ENCODE data around the gene CLCN3. TPM values are rescaled to one million over a fixed set of nuclear protein-coding genes. Genes with fewer than 3 reads are reported as not detected.
A peak's percentile ranks its signal among the peaks of the same experiment; 100 is the strongest.
"Not testable (repeated sequence)": the region's sequence is repeated elsewhere in the genome, so short reads cannot be mapped to it uniquely, and the experiment has no call there.

The CLCN3 gene
- total RNA-seq (2014; rRNA removed; shearing (Covaris generic)), result 17.8 and 23.0 TPM in 2 replicates
- 37.5 and 42.0 TPM in 2 replicates for total RNA-seq (2022)
- Bru-seq, nascent RNA, result percentile 87 among the genes with signal in this experiment
- percentile 76 among the genes with signal in this experiment for BruChase-seq, experiment 1, labeled RNA remaining after a 6-hour chase
- BruChase-seq, experiment 2, labeled RNA remaining after a 2-hour chase, result percentile 85 among the genes with signal in this experiment
- long read RNA-seq, full-length matches to known transcripts, result 17 of 37 reads
- long read RNA-seq, partial matches to known transcripts, result 10 of 37 reads
- long read RNA-seq, other reads (novel, unspliced or antisense), result 10 of 37 reads

DNA sequence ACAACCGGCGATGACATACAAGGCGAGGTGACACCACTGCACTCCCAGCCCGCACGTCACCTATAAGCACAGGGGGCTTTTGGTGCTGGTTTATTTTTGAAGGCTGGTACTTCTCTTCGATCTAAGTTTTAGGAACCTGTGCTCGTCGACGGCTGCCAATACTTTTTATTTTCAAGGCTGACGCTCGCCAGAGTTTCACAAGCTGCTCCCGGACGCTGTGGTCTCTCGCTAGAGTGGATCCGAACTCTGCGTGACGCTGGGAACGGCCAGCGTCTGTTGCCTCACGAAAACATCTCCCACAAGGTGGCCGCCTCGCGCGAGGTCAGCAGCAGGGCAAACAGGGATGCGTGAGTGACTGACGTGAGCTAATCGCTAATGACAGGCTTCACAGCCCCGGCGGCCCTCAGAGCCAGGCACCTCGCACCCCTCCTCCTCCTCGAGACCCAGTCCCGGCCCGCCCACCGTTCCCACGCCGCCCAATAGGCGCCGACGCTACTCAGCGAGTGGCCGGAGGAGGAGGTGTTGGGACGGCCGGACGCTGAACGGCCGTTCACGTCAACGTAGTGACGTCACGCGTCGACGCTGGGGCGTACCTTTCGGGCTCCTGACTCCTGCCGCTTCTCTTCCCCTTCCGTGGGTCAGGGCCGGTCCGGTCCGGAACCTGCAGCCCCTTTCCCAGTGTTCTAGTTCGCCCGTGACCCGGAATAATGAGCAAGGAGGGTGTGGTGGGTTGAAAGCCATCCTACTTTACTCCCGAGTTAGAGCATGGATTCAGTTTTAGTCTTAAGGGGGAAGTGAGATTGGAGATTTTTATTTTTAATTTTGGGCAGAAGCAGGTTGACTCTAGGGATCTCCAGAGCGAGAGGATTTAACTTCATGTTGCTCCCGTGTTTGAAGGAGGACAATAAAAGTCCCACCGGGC lies at the start of gene CLCN3:
CLCN3 (plus strand) TSS at position 621 of the 922 bp plus-strand sequence. CDS start 15,351 bp downstream, outside the sequence.
- DNase-seq (ENCODE audit: low spot score), result peak; percentile 98
- peak within 1 kb of the TSS; percentile 75 for H3K4me3 ChIP-seq (ENCODE audit: low read depth, low read length, poor library complexity, severe bottlenecking)
- peak within 1 kb of the TSS; percentile 89 for H2AFZ ChIP-seq (ENCODE audit: low read length)
- H3K79me2 ChIP-seq (ENCODE audit: insufficient read depth, low read depth, low read length), result peaks cover 48% of the 10 kb centered on the region
- H3K36me3 ChIP-seq (ENCODE audit: insufficient read depth, low read length), result peaks cover 9% of the 10 kb centered on the region
- peak within 1 kb of the TSS; percentile 97 for H3K4me2 ChIP-seq (ENCODE audit: low read length)
- peak within 1 kb of the TSS; percentile 93 for H3K27ac ChIP-seq (ENCODE audit: low read depth, low read length, poor library complexity, severe bottlenecking)
- ChIA-PET CTCF (ENCODE audit: unreplicated experiment) (no interaction called here), POLR2A (interaction anchor here (0.6 to 2.2 kb wide), 8 partner anchors 8 to 238 kb away, joined by 3 to 10 read pairs (median 4); partner anchors contain the start of gene NEK1)
- intact Hi-C loops (cut with micrococcal nuclease; ENCODE audit: unreplicated experiment), result loop anchor here (1.0 to 10.0 kb wide), 4 partner anchors 8 to 605 kb away; partner anchors contain the start of genes CBR4 and NEK1
- TF ChIP-seq EZH2phosphoT487 (IDR thresholded peaks at IDR 0.05; ENCODE audit: borderline replicate concordance, low read depth, low read length), result no peak
- TF ChIP-seq, protein P1, sequence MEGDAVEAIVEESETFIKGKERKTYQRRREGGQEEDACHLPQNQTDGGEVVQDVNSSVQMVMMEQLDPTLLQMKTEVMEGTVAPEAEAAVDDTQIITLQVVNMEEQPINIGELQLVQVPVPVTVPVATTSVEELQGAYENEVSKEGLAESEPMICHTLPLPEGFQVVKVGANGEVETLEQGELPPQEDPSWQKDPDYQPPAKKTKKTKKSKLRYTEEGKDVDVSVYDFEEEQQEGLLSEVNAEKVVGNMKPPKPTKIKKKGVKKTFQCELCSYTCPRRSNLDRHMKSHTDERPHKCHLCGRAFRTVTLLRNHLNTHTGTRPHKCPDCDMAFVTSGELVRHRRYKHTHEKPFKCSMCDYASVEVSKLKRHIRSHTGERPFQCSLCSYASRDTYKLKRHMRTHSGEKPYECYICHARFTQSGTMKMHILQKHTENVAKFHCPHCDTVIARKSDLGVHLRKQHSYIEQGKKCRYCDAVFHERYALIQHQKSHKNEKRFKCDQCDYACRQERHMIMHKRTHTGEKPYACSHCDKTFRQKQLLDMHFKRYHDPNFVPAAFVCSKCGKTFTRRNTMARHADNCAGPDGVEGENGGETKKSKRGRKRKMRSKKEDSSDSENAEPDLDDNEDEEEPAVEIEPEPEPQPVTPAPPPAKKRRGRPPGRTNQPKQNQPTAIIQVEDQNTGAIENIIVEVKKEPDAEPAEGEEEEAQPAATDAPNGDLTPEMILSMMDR (conservative IDR thresholded peaks at IDR 0.05; ENCODE audit: low read length), result no peak
- H3K4me1 ChIP-seq (ENCODE audit: insufficient read depth, low read length, poor library complexity, severe bottlenecking), result peaks cover 34% of the 10 kb centered on the region
- H3K9me3 ChIP-seq (ENCODE audit: low read length), result peaks cover 8% of the 10 kb centered on the region; the same call in 1 of the 2 replicates
- BruUV-seq (replicated peaks), result TSS peak; percentile 96
- H3K9me2 ChIP-seq (ENCODE audit: insufficient read depth, low read length), result no peaks in the 10 kb centered on the region
- peaks cover 8% of the 10 kb centered on the region; the same call in 1 of the 2 replicates for H4K20me1 ChIP-seq (ENCODE audit: insufficient read depth, low read length)

- H3K4me2 ChIP-seq (ENCODE audit: low read length); H3K4me3 ChIP-seq (ENCODE audit: low read depth, low read length, poor library complexity, severe bottlenecking); POLR2A ChIA-PET; CTCF ChIA-PET (ENCODE audit: unreplicated experiment); H3K9me2 ChIP-seq (ENCODE audit: insufficient read depth, low read length); DNase-seq (ENCODE audit: low spot score); H2AFZ ChIP-seq (ENCODE audit: low read length); H3K9me3 ChIP-seq (ENCODE audit: low read length); BruUV-seq (replicated peaks); H3K79me2 ChIP-seq (ENCODE audit: insufficient read depth, low read depth, low read length); H3K27ac ChIP-seq (ENCODE audit: low read depth, low read length, poor library complexity, severe bottlenecking); H4K20me1 ChIP-seq (ENCODE audit: insufficient read depth, low read length); H3K4me1 ChIP-seq (ENCODE audit: insufficient read depth, low read length, poor library complexity, severe bottlenecking); intact Hi-C loops (cut with micrococcal nuclease; ENCODE audit: unreplicated experiment): not testable (repeated sequence)
- peaks cover 42% of the 10 kb centered on the region for H3K36me3 ChIP-seq (ENCODE audit: insufficient read depth, low read length)
These were observed 49.4 kb upstream of the CLCN3 start for GRCh38 chr4:169571012-169571411.

GRCh38 chr4:169571435-169571834 lies 48.9 kb upstream of the CLCN3 start:
- Histone ChIP-seq H3K9me2 (ENCODE audit: insufficient read depth, low read length) (no peaks in the 10 kb centered on the region), H3K79me2 (ENCODE audit: insufficient read depth, low read depth, low read length) (no peaks in the 10 kb centered on the region), H3K4me1 (ENCODE audit: insufficient read depth, low read length, poor library complexity, severe bottlenecking) (no peaks in the 10 kb centered on the region), H3K27ac (ENCODE audit: low read depth, low read length, poor library complexity, severe bottlenecking) (no peak overlapping the region), H3K4me2 (ENCODE audit: low read length) (no peak overlapping the region), H2AFZ (ENCODE audit: low read length) (no peak overlapping the region), H3K36me3 (ENCODE audit: insufficient read depth, low read length) (peaks cover 46% of the 10 kb centered on the region), H4K20me1 (ENCODE audit: insufficient read depth, low read length) (no peaks in the 10 kb centered on the region), H3K4me3 (ENCODE audit: low read depth, low read length, poor library complexity, severe bottlenecking) (no peak overlapping the region), H3K9me3 (ENCODE audit: low read length) (no peaks in the 10 kb centered on the region)
- DNase-seq (ENCODE audit: low spot score), result no peak
- no TSS peak for BruUV-seq (replicated peaks)
- intact Hi-C loops (cut with micrococcal nuclease; ENCODE audit: unreplicated experiment), result no loop called here
- ChIA-PET CTCF (ENCODE audit: unreplicated experiment) (no interaction called here), POLR2A (no interaction called here)
- no peak for TF ChIP-seq EZH2phosphoT487 (IDR thresholded peaks at IDR 0.05; ENCODE audit: borderline replicate concordance, low read depth, low read length)
- TF ChIP-seq, protein P1 (conservative IDR thresholded peaks at IDR 0.05; ENCODE audit: low read length), result no peak

Measured in OCI-LY7 (cell line).